CD4-positive, alpha-beta T cell (primary cell): ENCODE measurements around the gene C12orf50. TPM values are rescaled to one million over a fixed set of nuclear protein-coding genes. Genes with fewer than 3 reads are reported as not detected.

Experiments
- ATAC-seq: fragments of 200-7000 bp; cut with Tn5 transposase; one replicate; pipeline ENCODE4 v1.10.0; 2022; ENCODE audit warnings: mild to moderate bottlenecking; ENCODE audit not compliant: poor library complexity
- CTCF ChIA-PET: fragments of 350-600 bp; sonication (Branson Sonifier 250); formaldehyde crosslinking; loops from one replicate; lab custom pipeline; 2021; ENCODE audit warnings: antibody characterized with exemption, inconsistent platforms; lab: Charles Lee
- POLR2A ChIA-PET: fragments of 350-600 bp; sonication (Branson Sonifier 250); formaldehyde crosslinking; loops from one replicate; lab custom pipeline; 2021; ENCODE audit warnings: antibody characterized with exemption, inconsistent platforms; lab: Charles Lee
- DNase-seq, 14 experiments: peaks; one replicate each; pipeline ENCODE4 v3.0.0-alpha.2; 2013 to 2020; ENCODE audit warnings: mixed read lengths in 2 of 14
- H3K27ac ChIP-seq, 2 donors: one replicate each; pipeline versions ENCODE4 v1.5.1 to v1.7.0; 2013; ENCODE audit warnings: low read length in 2 of 2, low read depth in 1 of 2, mild to moderate bottlenecking in 1 of 2
- H3K27me3 ChIP-seq, 2 experiments: 1 replicate in 1 of 2; 2 replicates in 1 of 2; pipeline versions ENCODE4 v1.6.1 to v1.7.0; 2013; ENCODE audit warnings: low read length in 2 of 2, control low read depth in 1 of 2, mild to moderate bottlenecking in 1 of 2, moderate library complexity in 1 of 2; ENCODE audit not compliant: insufficient read depth in 2 of 2, control insufficient read depth in 1 of 2
- H3K36me3 ChIP-seq: one replicate; pipeline ENCODE4 v1.6.1; 2013; ENCODE audit warnings: low read length, control low read depth; ENCODE audit not compliant: insufficient read depth
- H3K4me1 ChIP-seq: one replicate; pipeline ENCODE4 v1.6.1; 2013; ENCODE audit warnings: low read length, control low read depth; ENCODE audit not compliant: insufficient read depth
- H3K4me3 ChIP-seq: one replicate; pipeline ENCODE4 v1.5.1; 2013; ENCODE audit warnings: mild to moderate bottlenecking, low read length, moderate library complexity
- H3K9me3 ChIP-seq, 2 experiments: 1 replicate in 1 of 2; 2 replicates in 1 of 2; pipeline versions ENCODE4 v1.6.1 to v1.7.0; 2013; ENCODE audit warnings: low read length in 2 of 2, mild to moderate bottlenecking in 2 of 2, control low read depth in 1 of 2, moderate library complexity in 1 of 2; ENCODE audit not compliant: control insufficient read depth in 1 of 2, insufficient read depth in 1 of 2
- H3K27ac Mint-ChIP-seq: one replicate; pipeline ENCODE4 v1.8.0; 2020; ENCODE audit warnings: mixed read lengths
- H3K27me3 Mint-ChIP-seq: one replicate; pipeline ENCODE4 v1.8.0; 2021; ENCODE audit warnings: mixed read lengths
- H3K36me3 Mint-ChIP-seq: one replicate; pipeline ENCODE4 v1.8.0; 2021; ENCODE audit warnings: low read depth, mixed read lengths
- H3K4me1 Mint-ChIP-seq: one replicate; pipeline ENCODE4 v1.8.0; 2021; ENCODE audit warnings: low read depth, mixed read lengths
- H3K4me3 Mint-ChIP-seq: one replicate; pipeline ENCODE4 v1.8.0; 2020; ENCODE audit warnings: mild to moderate bottlenecking, mixed read lengths
- H3K9me3 Mint-ChIP-seq: one replicate; pipeline ENCODE4 v1.8.0; 2020; ENCODE audit warnings: mixed read lengths
- CTCF ChIP-seq: fragments of 200-600 bp; IDR thresholded peaks from one replicate; pipeline ENCODE4 v1.8.0; 2022; ENCODE audit warnings: antibody characterized with exemption, mild to moderate bottlenecking
- intact Hi-C, 2 experiments: fragments of 100-400 bp; cut with DNase I in 1 of 2; cut with micrococcal nuclease in 1 of 2; formaldehyde crosslinking; loops; one replicate each; pipeline versions ENCODE4 v1.15.1 to v1.9.0; 2023 to 2025; cut with DNase I, micrococcal nuclease
- total RNA-seq, 174 experiments: library from RNA in 2 of 174; stranded (reverse) in 2 of 174; gene quantifications; one replicate each; pipeline ENCODE4 v1.2.3 and lab custom pipeline; 2021 to 2026

The C12orf50 gene
- total RNA-seq, 2 experiments from 2014 or later = 0.17 TPM; not detected in 1

- ATAC-seq (no peak), DNase-seq (no peak)
- H3K27me3 ChIP-seq = no peaks in the 10 kb centered on the region
- H3K4me1 ChIP-seq = peaks cover 17% of the 10 kb centered on the region
- Mint-ChIP-seq H3K27me3 (no peaks in the 10 kb centered on the region), H3K27ac (no peak overlapping the region), H3K9me3 (no peaks in the 10 kb centered on the region), H3K4me1 (peaks cover 84% of the 10 kb centered on the region), H3K36me3 (peaks cover 25% of the 10 kb centered on the region), H3K4me3 (no peak overlapping the region)
- H3K27ac ChIP-seq = no peak overlapping the region
- intact Hi-C loops = no loop called here
- CTCF ChIA-PET = no interaction called here
- no peaks in the 10 kb centered on the region for H3K36me3 ChIP-seq
- TF ChIP-seq CTCF = no peak
- H3K4me3 ChIP-seq = no peak overlapping the region
- POLR2A ChIA-PET = interaction anchor here (1.5 kb wide), 1 partner anchor 104 kb away, joined by 3 read pairs; the partner anchor contains the start of genes CEP290 and TMTC3
- no peaks in the 10 kb centered on the region for H3K9me3 ChIP-seq
Observed at GRCh38 chr12:88037770-88038169, 8.6 kb upstream of the C12orf50 start.

DNA sequence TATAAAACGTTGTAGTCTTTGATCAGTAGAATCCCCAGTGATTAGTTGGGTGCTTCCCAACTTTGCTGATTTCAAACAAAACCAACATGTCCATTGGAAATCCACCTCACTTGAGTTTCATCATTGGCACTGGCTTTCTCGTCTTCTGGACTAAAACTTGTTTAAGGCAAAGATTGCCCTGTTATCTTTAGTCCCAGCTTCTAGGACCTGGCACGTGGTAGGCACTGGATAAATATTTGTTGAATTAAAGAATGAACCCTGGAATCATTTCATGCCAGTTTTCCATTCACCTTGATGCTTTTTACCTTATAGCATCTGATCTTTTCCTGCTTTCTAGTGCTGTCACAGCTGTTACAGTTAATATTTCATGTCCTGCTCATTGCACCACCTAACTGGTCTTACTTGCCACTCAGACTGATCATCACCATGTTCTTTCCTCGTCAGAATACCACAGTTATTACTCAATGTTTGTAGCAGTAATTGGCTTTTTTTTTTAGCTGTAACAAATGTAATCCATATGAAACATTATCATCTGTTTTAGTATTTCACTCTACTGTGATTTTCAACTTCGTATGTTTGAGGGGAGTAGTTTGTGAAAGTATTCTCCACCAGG, 7.3 kb upstream of the C12orf50 start:
- Mint-ChIP-seq H3K9me3 (no peaks in the 10 kb centered on the region), H3K27ac (peak overlapping the region; percentile 91), H3K36me3 (peaks cover 20% of the 10 kb centered on the region), H3K4me3 (peak overlapping the region; percentile 97), H3K27me3 (no peaks in the 10 kb centered on the region), H3K4me1 (peaks cover 73% of the 10 kb centered on the region)
- ATAC-seq (no peak), DNase-seq (no peak)
- no peaks in the 10 kb centered on the region for H3K27me3 ChIP-seq
- no peak for TF ChIP-seq CTCF
- no peak overlapping the region for H3K27ac ChIP-seq
- POLR2A ChIA-PET = interaction anchor here (1.5 to 2.1 kb wide), 2 partner anchors 8 to 105 kb away, joined by 5 to 16 read pairs; partner anchors contain the start of genes CEP290 and TMTC3
- no peaks in the 10 kb centered on the region for H3K36me3 ChIP-seq
- H3K4me3 ChIP-seq = peak overlapping the region; percentile 73
- CTCF ChIA-PET = interaction anchor here (1.2 kb wide), 1 partner anchor 12 kb away, joined by 3 read pairs; no protein-coding TSS in a partner anchor
- H3K4me1 ChIP-seq = peaks cover 17% of the 10 kb centered on the region
- no peaks in the 10 kb centered on the region for H3K9me3 ChIP-seq
- intact Hi-C loops = no loop called here

DNA sequence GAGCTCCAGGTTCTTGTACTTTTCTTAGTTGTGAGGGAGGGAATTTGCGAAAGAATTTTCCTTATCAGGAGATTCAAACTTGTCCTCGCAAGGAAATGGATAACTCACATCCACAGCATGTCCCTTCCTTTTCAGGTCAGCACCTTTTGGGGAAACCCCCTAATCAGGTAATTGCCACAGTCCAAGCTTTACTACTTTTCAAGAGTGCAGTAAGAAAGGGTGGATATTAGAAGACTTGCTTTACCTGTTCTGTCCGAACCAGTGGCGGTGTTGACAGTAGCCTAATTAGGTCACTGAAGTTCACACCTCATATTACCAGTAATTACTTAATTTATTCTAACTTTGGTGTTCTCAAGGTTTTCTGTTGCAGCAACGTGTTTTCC, 6.7 kb upstream of the C12orf50 start:
- H3K27ac Mint-ChIP-seq = peak overlapping the region; percentile 91
- no peaks in the 10 kb centered on the region for H3K9me3 Mint-ChIP-seq
- intact Hi-C loops = loop anchor here in 1 of 2 experiments (2.0 kb wide), 1 partner anchor 107 kb away; the partner anchor contains the start of genes CEP290 and TMTC3
- ATAC-seq (no peak), DNase-seq (peak in 2 of 14 experiments; percentile 3 to 14)
- ChIA-PET CTCF (interaction anchor here (1.2 kb wide), 1 partner anchor 12 kb away, joined by 3 read pairs; no protein-coding TSS in a partner anchor), POLR2A (interaction anchor here (1.5 to 2.1 kb wide), 2 partner anchors 8 to 106 kb away, joined by 5 to 16 read pairs; partner anchors contain the start of genes CEP290 and TMTC3)
- Histone ChIP-seq H3K4me3 (peak overlapping the region; percentile 73), H3K27ac (peak overlapping the region; percentile 57 to 59), H3K36me3 (no peaks in the 10 kb centered on the region), H3K9me3 (no peaks in the 10 kb centered on the region), H3K4me1 (peaks cover 17% of the 10 kb centered on the region), H3K27me3 (no peaks in the 10 kb centered on the region)
- no peak for TF ChIP-seq CTCF
- H3K4me3 Mint-ChIP-seq = peak overlapping the region; percentile 97
- no peaks in the 10 kb centered on the region for H3K27me3 Mint-ChIP-seq
- H3K36me3 Mint-ChIP-seq = peaks cover 15% of the 10 kb centered on the region
- peaks cover 67% of the 10 kb centered on the region for H3K4me1 Mint-ChIP-seq
